Breast epithelium (tissue), 3 donors: ENCODE results near the gene HCK.

ENCODE experiments used
- CTCF ChIP-seq, 3 donors: fragments of 450-650 bp; IDR thresholded peaks; one replicate each; pipeline ENCODE4 v1.5.1; 2016 to 2017; ENCODE audit warnings: antibody characterized with exemption in 3 of 3, mild to moderate bottlenecking in 3 of 3, moderate library complexity in 3 of 3
- POLR2A ChIP-seq: fragments of 450-650 bp; IDR thresholded peaks from one replicate; pipeline ENCODE4 v1.6.1; 2016; ENCODE audit warnings: antibody characterized with exemption, mild to moderate bottlenecking, moderate library complexity
- POLR2AphosphoS5 ChIP-seq, 3 donors: sonication (generic); formaldehyde crosslinking; IDR thresholded peaks; one replicate each; pipeline ENCODE4 v1.6.1; 2017; ENCODE audit warnings: antibody characterized with exemption in 3 of 3

- TF ChIP-seq CTCF (IDR thresholded peaks at IDR 0.05) (no peak), POLR2A (no peak), POLR2AphosphoS5 (IDR thresholded peaks at IDR 0.05) (no peak)
These were observed 41.4 kb upstream of the HCK start for GRCh38 chr20:32010666-32011065.
